Heart left ventricle (tissue), 13 donors: ENCODE data around the gene FSTL4.

Experiments
- CTCF ChIP-seq, 12 donors: fragments of 200-600 bp; sonication (generic) in 4 of 12; IDR thresholded peaks; one replicate each; pipeline versions ENCODE4 v1.5.0 to v1.8.0; 2018 to 2022; ENCODE audit warnings: antibody characterized with exemption in 12 of 12, mild to moderate bottlenecking in 5 of 12
- POLR2A ChIP-seq, 2 donors: fragments of 450-650 bp; IDR thresholded peaks; one replicate each; pipeline ENCODE4 v1.6.1; 2017; ENCODE audit warnings: antibody characterized with exemption in 2 of 2, mild to moderate bottlenecking in 2 of 2, moderate library complexity in 2 of 2
- donor health status: ischemic (EF 13 %, LVEDD 7.1; RV severe dilation, severe dysfunction).
- donor health status: DM: no; HTN: yes; CAD: no.
- donor health status: DM: no; HTN: no; CAD: no.
- donor health status: ischemic (EF 25% LVEDD 6.9; RV normal size, moderate dysfunction).
- donor health status: ischemic (EF 25% LVEDD 5.7; RV mildly dilated, moderate dysfunction).
- donor health status: ischemic (EF 35%, LVEDD 5.7; RV mildly dilated, moderate dysfunction).
- donor health status: nonischemic (EF 11% LVEDD 7.7; RV severe dilation, severe dysfunction).
- donor health status: DM: yes; HTN: yes; CAD: no.
- donor health status: PGD.
- donor health status: ischemic (EF 29% LVEDD 5.4; RV normal size, mild dysfunction).
- donor health status: nonischemic (EF 23%, LVEDD 6.1; RV moderate dilation, normal function).

DNA sequence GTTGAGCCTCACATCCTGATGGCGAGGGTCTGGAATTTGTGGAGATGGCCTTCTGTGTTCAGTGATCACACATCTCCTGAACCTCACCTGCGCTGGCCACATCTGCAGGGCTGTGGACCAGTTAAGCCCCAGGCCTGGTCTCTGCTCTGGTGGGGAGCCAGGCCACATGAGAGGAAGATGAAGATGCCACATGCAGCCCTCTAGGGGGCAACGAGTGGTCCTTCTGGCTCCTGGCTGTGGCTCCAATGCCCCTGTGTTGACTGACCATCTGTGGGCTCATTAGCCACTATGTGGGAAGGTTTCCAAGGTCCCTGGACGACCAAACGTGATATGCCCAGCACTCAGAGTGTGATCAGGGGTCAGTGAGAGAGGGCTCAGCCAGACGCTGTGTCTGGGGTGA lies 357.5 kb downstream of the FSTL4 start:
- TF ChIP-seq POLR2A (IDR thresholded peaks at IDR 0.05) (no peak), CTCF (IDR thresholded peaks at IDR 0.05) (no peak)
